Stimulated activated CD8-positive, alpha-beta memory T cell treated with anti-CD3 and anti-CD28 coated beads, Interleukin-12 subunit alpha, Interleukin-12 subunit beta, amount 100 ng/mL, for 4 hours (primary cell): ENCODE measurements around the gene ASCL1.

Source experiments
- DNase-seq: peaks from one replicate; pipeline ENCODE4 v3.0.0-alpha.2; 2020; ENCODE audit warnings: low read depth

ASCL1 gene

DNA sequence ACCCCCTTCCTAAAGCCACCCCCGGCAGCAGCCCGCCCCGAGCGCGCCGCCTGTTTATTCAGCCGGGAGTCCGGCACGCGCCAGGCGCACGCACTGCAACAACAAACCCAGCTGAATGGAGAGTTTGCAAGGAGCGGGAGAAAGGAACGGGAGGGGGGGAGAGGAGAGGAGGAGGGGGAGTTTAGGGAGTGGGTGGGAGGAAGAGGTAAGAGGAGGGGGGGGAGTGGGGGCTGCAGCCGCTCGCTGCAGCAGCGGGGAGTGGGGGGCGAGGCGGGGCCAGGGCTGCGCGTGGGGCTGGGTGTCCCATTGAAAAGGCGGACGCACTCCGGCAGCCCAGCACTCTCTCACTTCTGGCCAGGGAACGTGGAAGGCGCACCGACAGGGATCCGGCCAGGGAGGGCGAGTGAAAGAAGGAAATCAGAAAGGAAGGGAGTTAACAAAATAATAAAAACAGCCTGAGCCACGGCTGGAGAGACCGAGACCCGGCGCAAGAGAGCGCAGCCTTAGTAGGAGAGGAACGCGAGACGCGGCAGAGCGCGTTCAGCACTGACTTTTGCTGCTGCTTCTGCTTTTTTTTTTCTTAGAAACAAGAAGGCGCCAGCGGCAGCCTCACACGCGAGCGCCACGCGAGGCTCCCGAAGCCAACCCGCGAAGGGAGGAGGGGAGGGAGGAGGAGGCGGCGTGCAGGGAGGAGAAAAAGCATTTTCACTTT, at the start of gene ASCL1:
Gene ASCL1, plus strand, starts transcription at position 336 of the 712 bp plus-strand sequence. CDS start 571 bp downstream, outside the sequence.
- DNase-seq: no peak

DNA sequence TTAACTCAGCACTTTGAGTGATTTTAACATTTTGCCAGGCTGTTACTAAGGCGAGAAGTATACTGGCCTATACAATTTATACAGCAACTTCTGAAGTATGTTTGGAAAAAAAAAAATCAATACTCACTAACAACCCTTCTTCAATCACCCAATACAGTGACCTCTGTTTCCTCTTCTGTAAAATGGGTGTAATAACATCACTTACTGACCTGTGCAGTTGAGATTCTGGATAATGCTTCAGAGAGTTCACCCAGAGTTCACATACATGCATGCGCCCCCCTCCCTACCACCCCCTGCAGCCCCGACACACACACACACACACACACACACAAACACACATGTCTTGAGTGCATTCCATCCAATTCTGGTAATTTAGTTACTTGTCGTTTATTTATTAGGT, 49.6 kb upstream of the ASCL1 start:
- no peak for DNase-seq

DNA sequence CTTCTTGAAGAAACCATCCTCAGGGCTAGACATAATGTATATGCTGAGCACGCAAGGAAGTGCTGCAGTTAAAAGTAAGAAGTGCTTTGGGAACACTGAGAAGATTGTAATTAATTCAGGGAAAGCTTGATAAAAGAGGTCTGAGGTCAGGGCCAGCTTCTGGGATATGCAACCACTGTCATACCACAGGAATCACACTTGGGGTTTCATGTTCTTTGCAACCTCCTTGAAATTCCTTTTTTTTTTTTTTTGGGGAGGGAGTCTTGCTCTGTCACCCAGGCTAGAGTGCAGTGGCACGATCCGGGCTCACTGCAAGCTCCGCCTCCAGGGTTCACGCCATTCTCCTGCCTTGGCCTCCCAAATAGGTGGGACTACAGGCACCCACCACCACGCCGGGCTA, 47.3 kb upstream of the ASCL1 start:
- DNase-seq: no peak

DNA sequence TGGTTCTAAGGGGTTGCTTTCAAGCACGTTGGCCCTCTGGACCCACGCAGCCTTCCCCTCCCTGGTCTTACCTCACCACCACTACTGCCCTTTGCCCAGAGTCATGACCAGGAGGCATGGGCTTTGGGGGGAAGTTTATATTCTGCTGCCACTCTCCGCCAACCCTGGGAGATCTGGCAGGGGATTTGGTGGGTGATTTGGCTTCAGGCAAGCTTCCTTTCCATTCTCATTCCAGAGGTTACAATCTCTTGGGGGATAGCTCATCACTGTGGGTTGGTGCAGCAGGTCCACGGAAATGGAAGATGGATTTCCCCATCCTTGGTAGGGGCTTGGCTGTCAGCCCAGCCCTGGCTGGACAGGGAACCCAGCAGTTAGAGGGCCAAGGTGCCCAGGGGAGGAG, 46.7 kb upstream of the ASCL1 start:
- DNase-seq: no peak

DNA sequence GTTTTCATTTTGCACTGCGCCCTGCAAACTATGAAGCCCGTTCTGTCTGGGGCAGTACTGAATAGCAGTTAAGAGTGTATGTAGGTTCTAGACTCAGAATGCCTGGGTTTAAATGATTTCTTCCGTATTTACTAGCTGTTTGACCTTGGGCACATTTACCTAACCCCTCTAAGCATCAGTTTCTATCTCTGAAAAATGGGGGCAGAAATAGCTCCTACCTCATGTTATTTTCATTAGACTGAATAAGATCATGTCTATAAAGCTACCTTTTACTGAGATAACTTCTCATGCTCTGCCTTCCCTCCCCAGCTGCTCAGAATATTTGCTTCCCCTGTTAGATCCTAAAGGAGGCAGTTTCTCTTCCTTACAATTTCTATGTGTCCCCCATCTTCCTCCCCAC, 46.2 kb upstream of the ASCL1 start:
- DNase-seq: no peak

DNA sequence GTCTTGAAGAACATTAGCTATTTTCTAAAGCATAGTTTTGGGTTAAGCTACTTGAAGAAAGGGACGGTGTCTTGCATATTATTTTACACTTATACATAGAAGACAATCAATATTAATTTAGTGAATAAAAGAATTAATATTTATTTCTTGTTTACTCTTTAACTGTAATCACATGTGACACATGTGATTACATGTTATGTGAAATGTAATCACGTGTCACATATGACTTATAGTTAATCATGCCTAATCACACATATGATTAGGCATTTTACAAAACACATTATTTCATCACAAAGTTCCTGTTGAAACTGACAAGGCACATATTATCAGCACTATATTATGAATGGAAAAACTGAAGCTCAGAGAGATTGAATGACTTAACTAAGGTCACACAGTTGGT, 45.2 kb upstream of the ASCL1 start:
- DNase-seq: no peak

DNA sequence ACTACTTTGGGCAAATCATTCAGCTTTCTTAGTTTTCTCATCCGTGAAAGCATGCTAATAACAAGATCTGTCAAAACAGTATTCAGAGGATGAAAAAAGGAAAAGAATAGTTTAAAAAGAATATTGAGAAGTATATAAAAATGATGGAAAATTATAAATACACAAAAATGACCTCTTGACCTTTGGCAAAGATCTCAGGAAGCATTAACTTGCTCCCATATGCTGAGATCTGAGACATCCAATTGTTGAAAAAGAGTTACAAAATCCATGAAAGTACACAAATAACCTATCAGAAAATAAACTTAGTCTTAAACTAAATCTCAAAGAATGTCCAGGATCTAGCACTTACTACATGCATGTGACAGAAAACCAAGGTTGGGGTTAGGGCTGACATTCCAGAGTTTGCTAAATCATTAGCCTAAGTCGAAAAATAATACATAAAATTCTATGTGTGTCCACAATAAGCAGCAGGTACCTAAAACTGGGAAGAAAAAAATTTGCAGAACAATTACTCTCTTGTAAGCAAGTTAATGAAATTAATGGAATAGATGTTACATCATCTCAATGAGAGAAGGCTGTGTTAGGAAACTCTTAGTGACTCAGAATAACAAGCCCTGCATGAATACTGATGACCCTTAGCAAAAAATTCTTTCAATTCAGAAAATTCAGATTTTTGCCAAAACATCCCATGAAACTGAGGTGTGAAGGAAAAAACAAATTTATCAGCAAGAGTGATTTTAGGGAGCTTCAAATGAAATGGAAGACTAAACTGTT, 43.8 kb upstream of the ASCL1 start:
- DNase-seq: no peak

DNA sequence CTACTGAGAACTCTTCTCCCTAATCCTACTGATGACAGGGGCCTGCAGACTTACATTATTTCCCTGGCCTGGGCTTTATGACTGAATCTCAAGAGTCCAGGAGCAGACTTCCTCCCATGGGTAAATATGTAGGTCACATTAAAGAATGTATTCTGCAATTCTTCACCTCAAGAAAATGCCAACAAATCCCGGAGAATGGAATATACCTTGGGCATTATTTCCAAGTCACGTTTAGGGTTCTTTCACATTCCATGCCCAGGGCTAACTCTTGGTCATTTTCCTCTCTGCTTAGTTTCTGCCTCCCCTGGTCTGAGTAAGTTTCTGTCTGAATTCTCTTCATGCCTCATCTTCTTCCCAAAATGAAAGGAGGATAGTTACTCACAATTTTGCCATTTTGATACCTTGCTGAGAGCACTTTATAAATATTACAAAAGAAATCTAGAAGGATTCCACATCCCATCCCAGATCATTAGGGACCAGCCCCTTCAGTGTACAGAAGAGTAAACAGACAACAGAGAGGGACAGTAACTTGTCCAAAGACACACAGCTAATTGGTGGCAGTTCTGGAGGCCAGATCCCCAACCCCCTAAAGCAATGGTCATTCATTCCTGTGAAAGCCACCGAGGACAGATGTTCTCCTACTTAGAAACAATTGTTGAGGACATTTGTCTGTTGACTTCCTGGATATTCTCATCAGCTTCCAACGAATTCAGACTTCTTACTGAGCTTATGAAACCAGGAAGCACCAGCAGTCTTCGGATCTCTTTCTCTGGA, 41.0 kb upstream of the ASCL1 start:
- no peak for DNase-seq

DNA sequence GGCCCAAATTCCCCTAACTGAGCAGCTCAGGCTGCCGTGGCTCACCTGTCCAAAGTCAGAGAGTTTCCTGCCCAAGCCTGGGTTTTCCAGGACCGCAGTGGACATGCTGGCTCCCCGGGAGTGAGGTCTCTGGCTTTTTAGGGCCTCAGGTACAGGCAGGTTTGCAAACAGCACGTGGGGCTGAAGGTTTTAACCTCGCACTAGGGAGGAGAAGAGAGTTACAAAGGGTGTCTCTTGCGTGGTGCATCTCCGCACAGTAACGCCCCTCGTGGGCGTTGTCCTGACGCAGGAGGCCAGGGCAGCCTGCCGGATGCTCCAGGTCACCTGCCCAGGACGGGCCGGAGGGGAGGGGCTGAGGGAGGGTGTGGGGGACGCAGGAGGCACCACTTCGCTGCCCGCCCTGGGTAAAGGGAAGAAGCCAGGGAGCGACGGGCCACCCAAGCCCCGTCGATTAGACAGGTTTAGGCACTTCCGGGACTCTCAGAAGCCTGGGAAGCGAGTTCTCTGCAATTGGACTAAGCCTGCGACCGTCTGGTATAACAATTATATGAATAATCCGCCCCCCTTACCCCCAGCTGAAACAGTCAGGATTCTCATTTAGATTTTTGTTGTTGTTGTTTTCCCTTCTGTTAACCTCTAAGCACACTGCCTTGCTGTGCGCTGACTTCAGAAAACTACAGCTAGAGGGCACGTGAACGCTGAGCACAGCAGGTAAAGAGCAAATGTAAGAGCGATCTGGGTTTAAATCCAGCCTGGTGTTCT, 40.3 kb upstream of the ASCL1 start, which contains the start of gene PAH:
Gene PAH, minus strand, starts transcription at position 219 of the 762 bp plus-strand sequence. Its CDS starts 114 bp downstream, at position 105.
- no peak for DNase-seq

DNA sequence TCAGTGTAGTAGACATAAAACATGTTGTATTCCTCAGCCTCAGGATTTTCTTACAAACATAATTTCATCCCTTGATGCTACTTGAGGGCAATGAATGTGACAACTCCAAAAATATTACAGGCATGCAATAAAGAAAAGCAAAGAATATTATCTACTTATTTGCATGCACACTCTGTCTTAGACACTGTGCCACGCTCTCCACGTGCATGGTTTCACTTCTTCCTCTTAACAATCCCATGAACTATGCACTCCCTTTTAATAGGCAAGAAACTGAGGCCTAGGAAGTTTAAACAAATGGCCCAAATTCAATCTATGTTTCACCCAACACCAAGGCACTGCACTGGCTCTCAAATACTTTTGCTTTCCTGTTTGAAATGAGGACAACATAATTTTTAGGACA, 38.6 kb upstream of the ASCL1 start:
- DNase-seq: no peak

DNA sequence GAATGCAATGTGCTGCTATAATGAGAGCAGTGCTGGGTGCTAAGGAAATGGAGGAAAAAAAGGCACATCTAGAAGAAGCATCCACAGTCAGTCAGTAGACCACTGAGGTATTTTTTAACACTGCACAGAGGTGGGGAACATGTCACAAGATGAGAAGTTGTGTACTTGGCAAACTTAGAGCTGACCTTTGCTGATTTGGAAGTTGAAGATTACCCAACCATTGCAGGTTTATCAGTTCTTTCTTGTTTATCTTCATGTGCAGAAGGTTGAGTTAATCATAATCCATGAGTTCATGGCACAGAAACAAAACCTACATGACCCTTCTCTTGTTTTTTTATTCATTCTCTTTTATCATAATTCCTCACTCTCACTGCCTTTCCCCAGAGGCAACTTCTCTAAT, 37.2 kb upstream of the ASCL1 start:
- no peak for DNase-seq

DNA sequence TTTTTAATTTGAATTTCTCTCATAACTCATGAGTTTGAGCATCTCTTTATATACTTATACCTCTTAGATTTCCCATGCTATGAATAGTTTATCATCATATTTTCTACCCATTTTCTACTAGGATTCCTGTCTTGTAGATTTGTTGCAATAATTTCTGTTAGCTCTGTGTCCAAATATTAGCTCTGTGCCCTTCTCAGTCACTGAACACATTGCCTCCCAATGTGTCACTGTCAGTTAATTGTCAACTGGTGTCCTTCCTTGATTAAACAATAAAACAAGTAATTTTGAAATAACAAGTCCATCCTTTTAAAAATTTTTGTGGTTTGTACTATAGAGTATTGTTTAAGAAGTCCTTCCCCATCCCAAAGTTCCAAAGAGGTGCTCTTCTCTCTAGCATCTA, 36.2 kb upstream of the ASCL1 start:
- no peak for DNase-seq

DNA sequence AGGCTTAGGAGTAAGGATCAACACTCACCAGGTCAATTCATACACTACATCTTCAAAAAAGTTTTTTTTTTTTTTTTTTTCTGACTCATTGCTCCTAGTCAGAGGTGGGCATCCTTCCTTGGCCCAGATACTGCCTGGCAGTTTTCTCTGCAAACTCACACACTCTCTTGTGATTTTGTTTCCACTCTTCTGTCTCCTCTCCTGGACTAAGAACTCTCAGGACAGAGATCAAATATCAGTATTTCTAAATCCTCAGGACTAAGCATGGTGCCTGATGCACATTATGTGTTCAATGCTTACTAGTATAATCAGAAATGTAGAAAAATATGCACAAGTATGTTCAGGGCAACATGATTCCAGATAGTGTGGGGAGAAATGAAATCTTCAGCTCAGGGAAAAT, 30.3 kb upstream of the ASCL1 start:
- DNase-seq: no peak

DNA sequence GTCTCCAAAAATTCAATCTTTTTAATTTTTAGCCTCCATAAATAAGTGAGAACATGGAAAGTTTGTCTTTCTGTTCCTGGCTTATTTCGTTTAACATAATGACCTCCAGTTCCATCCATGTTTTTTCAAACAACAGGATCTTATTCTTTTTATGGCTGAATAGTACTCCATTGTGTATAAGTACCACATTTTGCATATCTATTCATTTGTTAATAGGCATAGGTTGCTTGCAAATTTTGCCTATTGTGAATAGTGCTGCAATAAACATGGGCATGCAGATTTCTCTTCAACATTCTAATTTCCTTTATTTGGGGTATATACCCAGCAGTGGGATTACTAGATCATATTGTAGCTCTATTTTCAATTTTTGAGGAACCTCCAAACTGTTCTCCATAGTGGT, 24.3 kb upstream of the ASCL1 start:
- DNase-seq: no peak

DNA sequence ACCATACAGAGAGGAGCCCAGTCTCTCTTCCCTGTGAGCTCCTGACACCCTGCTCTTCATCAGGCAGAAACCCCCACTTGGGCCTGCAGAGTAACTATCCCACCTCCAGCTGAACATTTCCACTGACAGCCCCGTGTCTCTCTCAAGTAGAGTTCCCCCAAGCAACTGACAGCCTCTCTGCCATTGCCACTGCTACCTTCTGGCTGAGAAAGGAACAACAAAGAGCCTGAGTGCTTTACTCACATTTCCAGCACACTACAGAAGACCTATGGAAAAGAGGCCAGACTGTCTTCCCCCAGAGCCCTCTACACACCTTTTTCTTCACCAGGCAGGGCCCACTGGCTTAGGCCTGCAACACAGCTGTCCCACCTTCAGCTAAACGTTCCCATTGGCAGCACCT, 18.4 kb upstream of the ASCL1 start:
- no peak for DNase-seq

DNA sequence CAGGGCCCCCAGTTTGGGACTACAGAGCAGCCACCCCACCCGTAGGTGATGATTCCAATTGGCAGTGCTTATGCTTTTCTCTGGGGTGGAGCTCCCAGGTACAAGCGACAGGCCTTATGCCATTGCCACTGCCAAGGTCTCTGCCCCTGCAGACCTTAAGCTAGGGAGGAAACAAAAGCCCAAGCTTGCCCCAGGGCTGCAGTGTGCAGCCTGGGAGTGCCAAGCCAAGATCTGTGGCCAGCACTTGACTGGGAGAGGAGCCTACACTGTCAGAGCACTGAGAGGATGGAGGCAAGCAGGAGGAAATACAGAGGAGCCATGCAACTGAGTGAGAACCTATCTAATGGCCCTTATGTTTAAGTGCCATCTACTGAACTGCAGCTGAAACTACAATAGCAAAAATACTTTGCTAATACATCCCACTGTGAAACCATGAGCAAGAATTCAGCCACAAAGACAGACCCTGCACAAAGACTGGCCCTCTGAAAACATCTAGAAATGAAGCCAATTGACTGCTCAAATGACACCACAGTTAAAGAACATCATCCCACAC, 17.7 kb upstream of the ASCL1 start:
- no peak for DNase-seq

DNA sequence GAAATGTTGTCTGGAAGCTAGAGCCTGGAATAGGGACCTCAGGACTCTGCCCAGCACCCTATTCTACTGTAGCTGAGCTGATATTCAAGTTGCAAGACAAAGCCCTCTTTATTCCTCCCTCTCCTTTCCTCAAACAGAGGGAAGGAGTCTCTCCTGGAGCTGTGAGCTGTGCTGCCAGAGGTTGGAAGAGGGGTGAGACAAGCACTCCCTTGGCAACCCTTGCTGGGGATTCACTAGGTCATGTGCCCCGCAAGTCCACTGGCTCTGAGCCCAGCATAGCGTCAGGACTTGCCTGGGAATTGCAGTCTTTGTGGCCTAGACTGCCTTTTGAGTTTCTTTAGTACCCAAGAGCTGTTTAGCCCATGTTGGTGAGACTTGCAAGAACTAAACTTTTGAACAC, 11.4 kb upstream of the ASCL1 start:
- DNase-seq: no peak

DNA sequence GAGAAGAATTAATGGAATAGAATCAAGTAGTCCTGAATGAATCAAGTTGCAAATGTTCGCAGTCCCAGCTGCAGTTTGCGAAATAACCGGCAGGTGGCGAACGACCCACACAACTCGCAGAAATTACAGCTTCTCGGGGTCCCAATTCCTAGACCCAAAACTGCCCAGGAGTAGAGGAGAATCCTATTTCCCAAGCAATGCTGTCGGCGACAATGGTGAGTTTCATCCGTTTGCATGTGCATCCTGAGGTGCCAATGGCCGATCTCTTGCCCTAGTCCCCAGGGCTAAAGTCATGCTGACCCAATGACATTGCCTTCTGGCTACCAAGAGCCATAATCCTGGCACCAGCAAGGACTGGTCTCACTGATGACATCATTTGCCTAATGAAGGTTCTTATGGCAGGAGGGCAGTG, 8.5 kb upstream of the ASCL1 start:
- DNase-seq: no peak

DNA sequence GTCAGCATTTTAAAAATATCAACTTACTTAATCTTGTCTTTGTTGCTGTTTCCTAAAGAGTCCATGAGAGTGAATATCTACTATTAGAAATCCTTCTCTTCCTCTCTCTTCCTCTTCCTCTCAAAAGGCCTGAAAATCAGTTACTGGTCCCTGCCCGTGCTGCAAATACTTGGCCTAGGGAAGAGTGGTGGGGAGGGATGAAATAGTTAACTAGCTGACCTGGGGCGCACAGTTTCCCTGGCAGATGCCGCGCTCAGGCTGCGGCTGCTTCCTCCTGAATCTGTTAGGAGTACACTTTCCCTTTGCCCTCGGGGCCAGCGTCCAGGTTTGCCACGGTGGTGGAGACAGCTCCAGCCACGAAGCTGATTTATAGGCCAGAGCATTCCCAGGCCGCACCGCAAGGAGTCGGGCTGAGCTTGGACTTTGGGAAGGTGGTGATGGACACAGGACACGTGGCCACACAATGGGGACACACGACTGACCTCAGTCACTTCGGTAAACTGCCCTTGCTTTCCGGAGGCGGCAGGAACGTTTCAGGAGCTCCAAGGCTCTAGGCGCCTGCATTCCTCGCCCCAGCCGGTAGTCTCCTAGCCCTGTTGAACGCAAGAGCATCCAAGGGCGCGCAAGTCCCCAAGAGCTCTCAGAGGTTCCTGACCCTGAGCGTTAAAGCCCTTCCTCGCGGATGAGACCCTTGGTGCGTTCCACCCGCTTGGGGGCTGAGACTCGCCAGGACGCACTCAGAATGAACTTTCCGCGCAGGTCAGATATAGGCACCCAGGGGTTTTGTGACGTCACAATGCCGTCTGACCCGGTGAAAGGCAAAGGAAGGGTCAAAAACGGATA, 7.1 kb upstream of the ASCL1 start:
- no peak for DNase-seq

DNA sequence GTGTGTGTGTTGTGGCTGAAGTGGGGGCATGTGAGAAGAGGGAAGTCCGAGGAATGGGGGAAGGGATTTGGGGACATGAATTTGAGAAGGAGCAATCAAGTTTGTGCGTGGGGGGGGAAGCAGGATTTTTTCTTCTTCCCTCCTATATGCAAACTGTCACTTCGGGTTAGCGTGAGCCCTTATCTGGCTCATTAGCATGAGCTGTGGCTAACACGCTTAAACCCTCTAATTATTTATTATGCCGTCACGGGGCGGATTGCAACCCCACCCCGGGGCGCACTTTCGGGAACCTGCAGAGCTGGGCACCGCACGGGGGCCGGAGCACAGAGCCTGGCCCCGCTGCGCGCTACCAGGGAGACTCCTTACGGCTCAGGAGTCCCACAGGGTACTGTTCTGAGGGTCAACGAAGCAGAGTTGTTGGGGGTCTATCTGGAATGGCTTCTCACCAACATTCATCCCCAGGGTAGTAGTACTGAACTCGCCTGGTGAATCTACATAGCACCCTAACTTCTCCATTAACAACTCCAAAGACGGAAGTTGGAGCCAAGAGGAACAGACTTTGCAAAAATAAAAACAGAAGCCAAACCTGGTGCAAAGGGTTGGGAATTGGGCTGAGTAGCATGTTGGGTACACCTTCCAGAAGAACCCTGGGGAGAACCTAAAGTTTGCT, 6.4 kb upstream of the ASCL1 start:
- DNase-seq: no peak
